Spleen (tissue), 11 donors: Measurements from ENCODE around the gene TSR2. TPM values are rescaled to one million over a fixed set of nuclear protein-coding genes. Genes with fewer than 3 reads are reported as not detected.

Source experiments
- DNase-seq: peaks from one replicate; pipeline ENCODE4 v3.0.0-alpha.2; 2020
- H3K27ac ChIP-seq, 8 donors: fragments of 200-600 bp; sonication (generic) in 7 of 8; 1 replicate in 4 of 8; 2 replicates in 4 of 8; pipeline versions ENCODE4 v1.5.0 to v1.8.0; 2016 to 2021; ENCODE audit warnings: inconsistent platforms in 4 of 8, mild to moderate bottlenecking in 4 of 8, moderate library complexity in 1 of 8
- H3K27me3 ChIP-seq, 7 donors: fragments of 200-600 bp; sonication (generic) in 6 of 7; replicated peaks in 1 of 7; 1 replicate in 4 of 7; 2 replicates in 3 of 7; pipeline versions ENCODE4 v1.5.0 to v1.8.0; 2016 to 2021; ENCODE audit warnings: inconsistent platforms in 3 of 7, mild to moderate bottlenecking in 1 of 7
- H3K36me3 ChIP-seq, 6 donors: fragments of 200-600 bp; sonication (generic) in 5 of 6; 1 replicate in 4 of 6; 2 replicates in 2 of 6; pipeline versions ENCODE4 v1.5.0 to v1.8.0; 2016 to 2021; ENCODE audit warnings: inconsistent platforms in 2 of 6
- H3K4me1 ChIP-seq, 6 donors: fragments of 200-600 bp; sonication (generic) in 5 of 6; 1 replicate in 3 of 6; 2 replicates in 3 of 6; pipeline versions ENCODE4 v1.5.0 to v1.8.0; 2016 to 2021; ENCODE audit warnings: inconsistent platforms in 3 of 6
- H3K4me3 ChIP-seq, 8 donors: fragments of 200-600 bp; sonication (generic) in 7 of 8; 1 replicate in 4 of 8; 2 replicates in 4 of 8; pipeline versions ENCODE4 v1.5.0 to v1.8.0; 2016 to 2021; ENCODE audit warnings: inconsistent platforms in 4 of 8, mild to moderate bottlenecking in 4 of 8, moderate library complexity in 2 of 8
- H3K9me3 ChIP-seq, 8 donors: fragments of 200-600 bp; sonication (generic) in 7 of 8; 1 replicate in 4 of 8; 2 replicates in 4 of 8; pipeline versions ENCODE4 v1.5.0 to v1.8.0; 2016 to 2021; ENCODE audit warnings: inconsistent platforms in 4 of 8
- POLR2A ChIP-seq, 3 donors: fragments of 450-650 bp; IDR thresholded peaks; one replicate each; pipeline ENCODE4 v1.5.1; 2017; ENCODE audit warnings: antibody characterized with exemption in 3 of 3, mild to moderate bottlenecking in 1 of 3
- POLR2AphosphoS5 ChIP-seq, 3 donors: sonication (generic); formaldehyde crosslinking; IDR thresholded peaks; one replicate each; pipeline ENCODE4 v1.5.1; 2017; ENCODE audit warnings: antibody characterized with exemption in 3 of 3
- whole genome bisulfite sequencing, 5 donors: extraction: QIAGEN DNeasy Blood & Tissue Kit in 3 of 5; methylation state at CpG; one replicate each; pipeline versions ENCODE4 v1.1.5 to v1.1.7; 2013 to 2018; 5-methylcytosine and 5-hydroxymethylcytosine counted together
- intact Hi-C: fragments of 100-400 bp; cut with DNase I; formaldehyde crosslinking; loops from one replicate; pipeline ENCODE4 v1.15.0; 2023; ENCODE audit warnings: low total_unique reads
- polyA plus RNA-seq, 3 donors: library from polyadenylated mRNA; stranded (reverse); fragments of 200-250 nt; gene quantifications; one replicate each; pipeline ENCODE4 v1.2.1, GENCODE V29; 2013
- total RNA-seq, 7 donors: library from RNA; depleted of rRNA in 3 of 7; stranded (reverse); fragments of >200 nt in 3 of 7; fragmentation: NEBNext Ultra II Directional in 4 of 7; extraction: Animal tissue kit (Norgen Biotek cat#: 25700) in 4 of 7; gene quantifications; one replicate each; pipeline versions ENCODE4 v1.1.0 to v1.2.1, GENCODE V29; 2016 to 2021
- TF ChIP-seq, protein P1 (sequence below), 11 experiments: fragments of 200-600 bp in 7 of 11; fragments of 450-650 bp in 4 of 11; sonication (generic) in 4 of 11; IDR thresholded peaks in 8 of 11; conservative IDR thresholded peaks in 3 of 11; 1 replicate in 7 of 11; 2 replicates in 4 of 11; pipeline versions ENCODE4 v1.4.0 to v1.8.0; 2016 to 2021; ENCODE audit warnings: antibody characterized with exemption in 11 of 11, inconsistent platforms in 4 of 11, mild to moderate bottlenecking in 1 of 11
- donor health status: healthy with polysubstance abuse.
- donor health status: DM: no; HTN: no; CAD: no; lungs with moderate emphysema.
- donor health status: DM: no; HTN: no; CAD: no.
- donor health status: Bipolar disorder and iron deficiency.
- donor health status: healthy.
- donor health status: DM: no; HTN: no; CAD: no.
- donor health status: DM: yes; HTN: yes; CAD: no.

Gene TSR2
- total and polyA plus RNA-seq, 10 donors: 21.4 to 46.4 (median 33.2) TPM

- H3K27ac ChIP-seq: no peak overlapping the region
- WGBS, 5 donors: 75 to 100% (median 88%) methylated on average over 2 to 17 of the region's 17 CpGs
- H3K4me1 ChIP-seq: peaks cover 13 to 25% (median 19%) of the 10 kb centered on the region in 6 donors
- no peak for DNase-seq
- no peaks in the 10 kb centered on the region for H3K9me3 ChIP-seq
- no peaks in the 10 kb centered on the region for H3K27me3 ChIP-seq
- H3K4me3 ChIP-seq: no peak overlapping the region
- H3K36me3 ChIP-seq: peaks cover 0 to 62% (median 13%) of the 10 kb centered on the region in 6 donors
- peak in 1 of 3 donors; percentile 50 for TF ChIP-seq POLR2AphosphoS5 (IDR thresholded peaks at IDR 0.05)
- TF ChIP-seq POLR2A (IDR thresholded peaks at IDR 0.05): no peak
- intact Hi-C loops: no loop called here
Measured at GRCh38 chrX:54446084-54446483, 5.9 kb downstream of the TSR2 start.

DNA sequence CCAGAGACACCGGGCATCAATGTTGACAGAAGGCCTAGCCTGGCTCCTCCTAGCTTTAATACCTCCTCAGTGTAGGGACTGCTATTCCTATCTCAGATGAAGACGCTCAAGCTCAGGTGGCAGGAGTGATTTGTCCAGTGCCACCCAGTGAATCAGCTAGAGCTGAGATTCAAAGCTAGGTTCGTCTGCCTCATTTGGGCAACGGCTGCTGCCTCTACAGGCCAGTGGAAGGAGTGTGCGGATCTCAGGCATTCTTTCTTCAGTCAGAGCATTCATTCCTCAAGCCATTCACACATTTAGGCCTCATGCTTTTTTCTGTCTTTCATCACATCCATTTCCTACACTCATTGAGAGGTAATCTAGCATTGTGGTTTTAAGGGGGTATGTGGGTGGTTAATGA lies 7.3 kb downstream of the TSR2 start:
- peaks cover 0 to 62% (median 13%) of the 10 kb centered on the region in 6 donors for H3K36me3 ChIP-seq
- TF ChIP-seq POLR2A (IDR thresholded peaks at IDR 0.05) (no peak), POLR2AphosphoS5 (IDR thresholded peaks at IDR 0.05) (no peak)
- TF ChIP-seq, protein P1, sequence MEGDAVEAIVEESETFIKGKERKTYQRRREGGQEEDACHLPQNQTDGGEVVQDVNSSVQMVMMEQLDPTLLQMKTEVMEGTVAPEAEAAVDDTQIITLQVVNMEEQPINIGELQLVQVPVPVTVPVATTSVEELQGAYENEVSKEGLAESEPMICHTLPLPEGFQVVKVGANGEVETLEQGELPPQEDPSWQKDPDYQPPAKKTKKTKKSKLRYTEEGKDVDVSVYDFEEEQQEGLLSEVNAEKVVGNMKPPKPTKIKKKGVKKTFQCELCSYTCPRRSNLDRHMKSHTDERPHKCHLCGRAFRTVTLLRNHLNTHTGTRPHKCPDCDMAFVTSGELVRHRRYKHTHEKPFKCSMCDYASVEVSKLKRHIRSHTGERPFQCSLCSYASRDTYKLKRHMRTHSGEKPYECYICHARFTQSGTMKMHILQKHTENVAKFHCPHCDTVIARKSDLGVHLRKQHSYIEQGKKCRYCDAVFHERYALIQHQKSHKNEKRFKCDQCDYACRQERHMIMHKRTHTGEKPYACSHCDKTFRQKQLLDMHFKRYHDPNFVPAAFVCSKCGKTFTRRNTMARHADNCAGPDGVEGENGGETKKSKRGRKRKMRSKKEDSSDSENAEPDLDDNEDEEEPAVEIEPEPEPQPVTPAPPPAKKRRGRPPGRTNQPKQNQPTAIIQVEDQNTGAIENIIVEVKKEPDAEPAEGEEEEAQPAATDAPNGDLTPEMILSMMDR (IDR thresholded peaks at IDR 0.05 in 8 of 11, conservative IDR thresholded peaks at IDR 0.05 in 3 of 11): no peak
- peaks cover 0 to 11% (median 6%) of the 10 kb centered on the region in 6 donors for H3K4me1 ChIP-seq
- no peak for DNase-seq
- no peaks in the 10 kb centered on the region for H3K27me3 ChIP-seq
- no peak overlapping the region for H3K27ac ChIP-seq
- no peak overlapping the region for H3K4me3 ChIP-seq
- H3K9me3 ChIP-seq: no peaks in the 10 kb centered on the region
- 68 to 94% (median 77%) methylated on average over 3 to 5 of the region's 5 CpGs for WGBS, 5 donors
- intact Hi-C loops: no loop called here

- Histone ChIP-seq H3K27ac (no peak overlapping the region), H3K4me1 (no peaks in the 10 kb centered on the region), H3K9me3 (no peaks in the 10 kb centered on the region), H3K4me3 (no peak overlapping the region), H3K27me3 (no peaks in the 10 kb centered on the region), H3K36me3 (peaks cover 0 to 40% (median 1%) of the 10 kb centered on the region in 6 donors)
- intact Hi-C loops: no loop called here
- DNase-seq: no peak
- TF ChIP-seq POLR2A (IDR thresholded peaks at IDR 0.05): no peak
- no peak for TF ChIP-seq POLR2AphosphoS5 (IDR thresholded peaks at IDR 0.05)
- TF ChIP-seq, protein P1 (IDR thresholded peaks at IDR 0.05 in 8 of 11, conservative IDR thresholded peaks at IDR 0.05 in 3 of 11): no peak
Measured at GRCh38 chrX:54449929-54450328, 9.7 kb downstream of the TSR2 start.

DNA sequence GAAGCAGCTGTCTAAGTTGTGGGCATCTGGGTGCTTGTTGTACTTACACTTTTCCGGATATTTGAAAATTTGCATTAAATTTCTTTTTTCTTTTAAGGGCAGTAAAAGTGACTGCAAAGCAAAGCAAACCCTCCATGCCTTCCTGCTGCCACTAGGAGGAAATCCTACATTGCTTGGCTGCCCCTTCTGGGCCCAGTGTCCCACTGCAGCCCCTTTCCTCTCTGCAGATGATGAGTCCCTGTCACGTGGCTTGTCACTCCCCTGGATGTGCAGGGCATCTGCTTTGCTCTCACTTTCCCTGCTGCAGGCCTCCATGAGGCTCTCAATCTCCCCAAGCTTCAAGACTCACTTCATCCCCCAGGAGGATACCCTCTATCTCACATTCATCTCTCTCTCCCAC lies 12.7 kb downstream of the TSR2 start:
- Histone ChIP-seq H3K27ac (no peak overlapping the region), H3K27me3 (no peaks in the 10 kb centered on the region), H3K4me3 (no peak overlapping the region), H3K9me3 (no peaks in the 10 kb centered on the region), H3K4me1 (no peaks in the 10 kb centered on the region), H3K36me3 (peaks cover 0 to 16% (median 0%) of the 10 kb centered on the region in 6 donors)
- DNase-seq: peak; percentile 34
- TF ChIP-seq POLR2AphosphoS5 (IDR thresholded peaks at IDR 0.05) (no peak), POLR2A (IDR thresholded peaks at IDR 0.05) (no peak)
- TF ChIP-seq, protein P1 (IDR thresholded peaks at IDR 0.05 in 8 of 11, conservative IDR thresholded peaks at IDR 0.05 in 3 of 11): no peak
- intact Hi-C loops: no loop called here
- WGBS, 5 donors: 38 to 68% (median 64%) methylated on average over 2 of the region's 2 CpGs
